Amniotic stem cell (primary cell): Measurements from ENCODE around the gene EEF1G.
A peak's percentile ranks its signal among the peaks of the same experiment; 100 is the strongest.
"Not testable (repeated sequence)": the region's sequence is repeated elsewhere in the genome, so short reads cannot be mapped to it uniquely, and the experiment has no call there.

Experiments
- DNase-seq: peaks from one replicate; lab custom pipeline; 2025; lab: John Stamatoyannopoulos, UW

The EEF1G gene

GRCh38 chr11:62554387-62555167, 19.1 kb downstream of the EEF1G start:
- no peak for DNase-seq

DNA sequence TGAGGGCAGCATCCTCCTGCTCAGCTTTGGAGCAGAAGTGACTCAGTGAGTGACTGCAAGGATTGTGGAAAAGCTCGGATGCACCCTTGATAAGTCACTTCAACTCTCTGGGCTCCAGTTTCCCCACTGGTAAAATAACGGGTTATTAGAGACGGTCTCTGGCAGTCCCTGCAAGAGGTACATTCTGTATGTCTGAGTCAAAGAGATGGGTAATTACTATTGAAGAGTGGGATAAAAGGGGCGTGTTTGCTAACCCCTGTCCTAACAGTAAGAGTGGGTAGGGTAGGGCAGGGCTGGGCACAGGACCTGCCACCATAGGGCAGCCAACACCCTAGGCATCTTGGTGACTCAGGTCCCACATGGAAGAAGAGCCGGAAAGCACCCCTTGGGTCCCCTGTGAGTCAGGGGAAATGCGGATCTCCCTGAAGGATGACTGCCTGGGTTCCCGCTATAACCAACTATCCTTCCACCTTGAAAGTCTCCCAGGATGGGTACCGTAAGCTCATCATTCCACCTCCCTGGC, 19.8 kb downstream of the EEF1G start:
- DNase-seq, result peak; percentile 80

DNA sequence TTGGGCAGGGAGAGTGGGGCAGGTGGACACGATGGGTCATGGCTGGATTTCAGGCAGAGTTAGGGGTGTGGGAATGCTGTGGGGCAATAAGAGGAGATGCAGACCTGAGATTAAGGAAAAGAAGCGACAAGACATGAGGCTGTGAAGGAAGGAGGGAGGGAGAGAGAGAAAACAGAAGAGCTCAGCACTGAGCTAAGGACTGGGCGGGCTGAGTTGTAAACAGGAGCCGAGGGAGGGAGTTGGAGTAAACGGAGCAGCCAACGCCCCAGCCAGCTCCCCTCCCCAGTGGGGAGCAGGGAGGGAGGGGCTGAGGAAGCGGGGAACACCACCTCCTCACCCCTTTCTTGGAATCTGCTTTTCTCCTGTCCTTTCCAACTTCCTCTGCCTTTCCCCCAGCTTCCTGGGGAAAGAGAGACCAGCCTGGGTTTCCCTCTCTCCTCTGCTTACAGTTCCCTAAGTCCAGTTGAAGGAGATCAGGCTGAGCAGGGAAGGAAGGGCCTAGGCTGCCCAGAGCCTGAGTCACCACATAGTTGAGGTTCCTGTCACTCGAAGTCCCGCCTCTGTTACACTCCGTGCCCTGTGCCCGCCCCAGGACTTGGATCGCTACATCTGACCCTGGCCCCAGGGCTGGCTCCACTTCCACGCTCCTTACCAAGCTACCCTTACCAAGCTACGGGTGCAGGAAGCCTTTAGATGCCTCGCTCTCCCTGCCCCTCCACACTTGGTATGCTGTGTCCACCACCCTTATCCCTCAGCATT, 20.4 kb downstream of the EEF1G start:
- peak; percentile 89 for DNase-seq

DNA sequence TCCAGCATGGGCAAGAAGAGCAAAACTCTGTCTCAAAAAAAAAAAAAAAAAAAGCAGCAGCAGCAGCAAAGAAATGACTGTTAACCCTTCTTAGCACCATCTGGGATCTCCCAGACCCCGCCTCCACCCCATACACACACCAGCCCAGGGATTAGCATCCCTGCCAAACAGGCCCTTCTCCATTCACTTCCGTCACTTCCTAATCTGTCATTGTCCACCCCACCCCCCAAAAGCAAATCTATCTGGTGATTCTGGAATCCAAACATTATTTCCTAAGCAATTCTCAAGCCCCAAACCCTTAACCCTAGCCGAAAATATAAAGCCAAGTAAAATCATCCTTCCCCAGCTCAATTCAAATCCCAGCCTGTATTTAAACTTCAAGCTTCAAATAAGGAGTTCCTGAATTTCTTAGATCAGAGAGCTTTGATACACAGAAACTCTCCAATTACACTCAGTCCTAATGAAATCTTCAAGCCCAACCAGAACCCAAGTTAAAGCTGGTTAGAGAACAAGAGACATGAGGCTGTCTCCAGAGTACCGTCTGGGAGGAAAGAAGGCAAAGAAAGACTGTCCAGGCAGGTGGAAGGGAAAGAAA, 21.1 kb downstream of the EEF1G start:
- no peak for DNase-seq

DNA sequence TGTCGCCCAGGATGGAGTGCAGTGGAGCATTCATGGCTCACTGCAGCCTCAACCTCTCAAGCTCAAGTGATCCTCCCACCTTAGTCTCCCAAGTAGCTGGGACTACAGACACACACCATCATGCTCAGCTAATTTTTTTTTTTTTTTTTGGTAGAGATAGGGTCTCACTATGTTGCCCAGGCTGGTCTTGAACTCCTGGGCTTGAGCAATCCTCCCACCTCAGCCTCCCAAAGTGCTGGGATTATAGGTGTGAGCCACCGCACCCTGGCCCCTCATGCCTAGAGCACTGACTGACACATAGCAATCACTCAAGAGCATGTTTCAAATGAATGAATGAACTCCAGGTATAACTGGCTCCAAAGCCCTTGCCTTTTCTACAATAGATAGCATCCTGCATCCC, 23.2 kb downstream of the EEF1G start:
- DNase-seq, result not testable (repeated sequence)

DNA sequence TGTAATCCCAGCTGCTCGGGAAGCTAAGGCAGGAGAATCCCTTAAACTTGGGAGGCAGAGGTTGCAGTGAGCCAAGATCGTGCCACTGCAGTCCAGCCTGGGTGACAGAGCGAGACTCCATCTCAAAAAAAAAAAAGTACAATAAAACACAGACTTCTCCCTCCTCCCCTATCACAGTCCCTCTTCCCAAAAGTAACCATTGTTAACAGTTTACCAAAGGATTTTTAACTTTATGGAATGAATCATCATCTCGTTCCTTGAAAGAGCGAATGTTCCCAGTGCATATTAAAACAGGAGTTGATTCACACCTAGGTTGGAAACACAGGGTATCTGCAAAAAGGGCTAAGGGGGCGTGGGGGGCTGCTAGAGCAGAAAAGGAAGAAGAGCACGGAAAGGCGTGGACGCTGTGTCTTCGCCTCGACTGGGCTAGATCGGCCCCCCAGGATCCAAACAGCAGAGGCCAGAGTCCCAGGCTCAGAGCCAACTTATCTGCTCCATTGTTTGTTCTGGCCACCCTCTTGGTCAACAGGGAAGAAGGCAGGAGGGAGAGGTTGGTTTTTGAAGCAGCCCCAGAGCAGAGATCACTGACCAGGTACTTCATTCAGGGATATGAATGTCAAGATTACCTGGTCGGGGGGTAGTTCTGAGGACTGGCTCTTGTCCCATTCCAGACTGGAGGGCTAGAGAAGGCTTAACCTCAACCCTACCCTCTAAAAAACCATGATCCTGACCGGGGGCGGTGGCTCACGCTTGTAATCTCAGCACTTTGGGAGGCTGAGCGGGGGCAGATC, 25.0 kb downstream of the EEF1G start:
- DNase-seq, result no peak

- no peak for DNase-seq
These were observed 25.9 kb downstream of the EEF1G start for GRCh38 chr11:62547691-62548281.

- DNase-seq, result no peak
These were observed 26.6 kb downstream of the EEF1G start for GRCh38 chr11:62546929-62547625.

- DNase-seq, result peak; percentile 53
These were observed 27.3 kb downstream of the EEF1G start, which contains the start of gene AHNAK for GRCh38 chr11:62546244-62546928. Gene AHNAK, minus strand, starts transcription at chr11:62546806. Its CDS starts 10,708 bp downstream, at chr11:62536098.

DNA sequence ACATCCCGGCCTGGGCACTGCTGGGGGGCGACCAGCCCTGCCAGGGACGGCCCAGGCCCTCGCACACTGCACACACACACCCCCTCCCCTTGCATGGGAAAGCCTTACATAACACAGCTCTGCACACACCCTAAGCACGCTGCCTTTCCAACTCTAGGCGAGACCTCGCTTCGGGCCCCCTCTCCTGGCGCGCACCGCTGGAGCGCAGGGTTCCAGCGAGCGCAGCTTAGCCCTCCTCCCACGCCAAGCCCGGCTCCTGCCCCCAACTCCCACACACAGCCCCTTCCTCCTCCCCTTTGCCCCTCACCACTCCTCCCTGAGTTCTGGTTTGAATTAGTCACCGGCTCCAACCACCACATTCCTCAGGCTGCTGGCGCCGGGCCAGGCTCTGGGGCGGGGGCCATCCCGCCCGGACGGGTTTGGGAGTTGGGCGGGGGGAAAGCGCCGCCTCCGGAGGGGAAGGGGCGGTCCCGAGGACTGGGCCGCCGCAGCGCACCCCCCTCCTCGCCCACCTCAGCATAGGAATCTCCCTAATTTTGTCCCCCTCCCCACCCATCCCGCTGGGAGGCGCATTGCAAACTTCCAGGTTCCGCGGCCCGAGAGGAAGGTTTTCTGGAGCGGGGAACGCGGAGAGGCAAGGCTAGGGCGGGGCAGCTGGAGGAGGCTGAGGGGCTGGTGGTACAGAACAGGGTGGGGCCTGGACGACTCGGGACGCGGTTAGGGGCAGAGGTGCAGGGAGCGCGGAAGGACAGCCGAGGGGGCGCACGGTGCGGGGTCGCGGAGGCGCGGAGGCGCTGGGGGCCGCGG, 28.1 kb downstream of the EEF1G start:
- DNase-seq, result peak; percentile 59

DNA sequence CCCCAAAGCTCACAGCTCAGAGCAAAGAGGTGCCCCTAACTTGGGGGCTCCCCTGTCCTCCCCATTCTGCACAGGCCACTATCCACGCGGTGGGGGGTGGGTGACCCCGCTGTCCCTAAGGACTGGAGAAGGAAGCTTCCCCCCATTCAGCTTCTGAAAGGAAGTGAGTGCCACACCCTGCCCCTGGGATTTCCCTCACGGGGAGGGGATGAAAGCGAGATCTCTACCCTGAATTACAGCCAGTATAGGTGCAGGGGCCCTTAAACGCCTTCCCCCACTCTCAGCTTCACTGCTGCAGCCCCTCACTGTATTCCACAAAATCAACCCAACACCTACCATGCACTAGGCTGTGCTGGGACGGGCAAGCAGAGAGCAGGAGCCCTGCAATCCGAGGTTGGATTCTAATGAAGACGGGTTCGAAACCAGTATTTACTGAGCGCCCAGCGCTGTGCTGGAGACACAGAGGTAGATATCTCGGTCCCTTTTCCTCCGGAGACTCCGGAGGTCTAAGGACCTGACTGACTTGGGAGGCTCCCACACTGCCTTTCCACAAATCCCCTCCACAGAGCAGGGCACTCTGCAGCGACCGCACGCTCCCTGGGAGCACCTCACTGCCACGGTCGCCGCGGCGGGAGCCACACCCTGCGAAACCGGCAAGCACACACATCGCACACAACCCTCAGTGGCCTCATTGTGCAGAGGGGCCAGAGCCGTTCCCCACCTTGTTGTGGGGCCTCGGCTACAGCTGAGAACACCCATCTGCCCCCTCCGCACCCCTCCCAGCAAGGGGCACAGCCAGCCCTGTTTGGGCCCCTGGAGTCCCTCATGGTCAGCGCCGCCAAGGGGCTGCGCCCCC, 28.9 kb downstream of the EEF1G start:
- DNase-seq, result no peak

GRCh38 chr11:62543680-62544444, 29.8 kb downstream of the EEF1G start:
- no peak for DNase-seq

DNA sequence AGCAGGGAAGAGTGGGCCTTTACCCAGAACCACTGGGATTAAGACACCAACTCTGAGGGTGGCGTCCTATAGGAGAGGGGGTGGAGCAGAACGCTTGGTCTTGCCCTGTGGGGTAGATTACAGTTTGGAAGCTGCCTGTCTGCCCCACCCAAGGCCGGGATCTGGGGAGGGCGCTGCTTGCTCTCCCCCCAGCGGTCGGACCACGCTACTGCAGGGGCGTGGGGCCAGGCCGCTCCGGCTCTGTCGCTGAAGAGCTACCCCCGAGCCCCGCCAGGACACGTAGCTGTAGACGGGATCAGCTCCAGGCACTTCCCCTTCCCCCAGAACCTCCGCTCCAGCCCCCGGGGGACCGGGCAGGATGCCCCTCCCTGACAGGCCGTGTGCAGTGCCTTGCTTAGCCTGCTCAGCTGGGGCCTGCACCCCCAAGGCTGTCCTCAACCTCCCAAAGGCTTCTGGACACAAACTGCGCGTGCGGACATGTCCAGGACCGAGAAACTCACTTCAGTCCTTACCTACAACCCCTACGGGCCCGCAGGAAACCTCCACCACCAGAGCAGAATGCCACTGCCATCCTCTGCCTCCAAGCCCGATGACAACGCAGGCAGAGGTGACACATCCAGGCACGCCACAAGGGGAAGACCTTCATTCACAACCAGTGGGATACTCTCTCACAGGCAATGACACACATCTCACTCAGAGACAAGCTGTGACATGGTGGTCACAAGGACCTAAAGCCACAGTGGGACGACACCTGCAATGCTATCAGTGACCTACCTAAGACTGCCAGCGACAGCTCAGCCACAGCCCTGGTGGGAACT, 30.7 kb downstream of the EEF1G start:
- DNase-seq, result peak; percentile 60

DNA sequence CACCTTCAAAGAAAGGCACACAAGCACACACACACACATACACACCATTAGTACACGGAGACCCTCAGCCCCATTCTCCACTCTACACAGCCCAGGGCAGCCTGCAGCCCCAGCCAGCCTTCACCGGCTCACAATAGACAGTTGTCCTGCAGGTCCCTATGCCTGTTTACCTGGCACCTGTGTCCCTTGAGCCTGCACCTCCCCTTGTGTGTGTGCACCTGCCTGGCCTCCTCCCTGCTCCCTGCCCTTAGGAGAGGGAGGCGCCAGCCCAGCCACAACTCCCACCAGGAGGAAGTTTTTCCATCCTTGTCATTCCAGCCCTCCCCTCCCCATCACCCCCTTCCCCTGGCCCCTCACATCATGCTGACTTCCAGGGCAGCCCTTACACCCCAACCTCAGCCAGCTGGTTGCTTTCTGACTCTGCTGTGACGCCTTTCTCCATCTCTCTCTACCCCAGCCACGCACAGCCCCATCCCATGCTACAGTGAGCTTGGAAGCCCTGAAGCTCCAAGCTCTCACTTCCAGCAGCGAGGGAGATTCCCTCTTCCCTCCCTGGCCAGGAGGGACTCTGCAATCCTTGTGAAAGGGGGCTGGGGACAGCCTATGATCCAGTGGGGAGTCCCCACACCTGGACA, 31.5 kb downstream of the EEF1G start:
- no peak for DNase-seq

DNA sequence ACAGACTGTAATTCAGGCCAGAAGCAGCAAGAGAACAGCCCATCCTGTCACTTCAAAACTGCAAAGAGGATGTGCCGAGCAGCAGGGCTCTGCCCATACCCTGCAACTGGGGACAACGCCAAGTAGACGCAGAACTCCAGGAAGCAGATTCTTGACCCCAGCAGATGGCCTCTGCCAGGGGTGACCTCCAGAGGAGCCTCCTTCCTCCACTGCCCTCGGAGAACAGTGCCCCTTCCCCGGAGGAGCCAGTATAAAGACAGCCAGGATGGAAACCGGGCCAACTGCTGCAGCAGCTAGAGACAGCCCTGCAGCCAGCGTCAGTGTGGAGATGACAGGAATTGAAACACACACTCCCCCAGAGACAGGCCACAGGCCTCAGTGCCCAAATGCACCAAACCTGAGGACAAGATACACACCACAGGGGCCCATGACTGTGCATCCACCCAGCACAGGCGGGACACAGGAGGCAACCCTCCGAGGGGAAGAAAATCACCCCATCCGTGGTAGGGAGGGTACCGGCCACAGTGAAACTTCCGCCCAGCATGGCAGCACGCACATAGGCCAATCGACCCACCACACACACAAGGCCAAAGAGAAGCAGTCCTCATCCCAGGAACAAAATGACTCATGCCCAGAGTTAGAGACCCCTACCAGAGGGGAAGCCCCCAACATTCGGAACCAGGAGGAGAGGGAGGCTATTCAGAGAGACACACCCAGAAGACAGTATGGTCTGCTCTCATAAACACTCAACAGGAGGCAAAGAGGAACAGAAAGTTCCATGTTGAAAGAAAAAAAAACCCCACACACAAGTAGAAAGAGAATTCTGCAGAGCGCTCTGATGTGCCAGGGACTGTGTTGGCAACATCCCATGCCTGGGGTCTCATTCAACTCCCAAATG, 32.6 kb downstream of the EEF1G start:
- no peak for DNase-seq
